ENCODE measurements around the gene RPS6KA5. TPM values are rescaled to one million over a fixed set of nuclear protein-coding genes. Genes with fewer than 3 reads are reported as not detected.
A peak's percentile ranks its signal among the peaks of the same experiment; 100 is the strongest.

Gene RPS6KA5
- total RNA-seq, 3 donors from 2014 or later = 4.8 to 19.2 (median 11.8) TPM

GRCh38 chr14:90805662-90806540 lies 254.5 kb downstream of the RPS6KA5 start:
- H3K4me1 ChIP-seq = no peaks in the 10 kb centered on the region
- H3K27me3 ChIP-seq = no peaks in the 10 kb centered on the region
- H3K36me3 ChIP-seq = no peaks in the 10 kb centered on the region
- DNase-seq (ENCODE audit: low spot score in 2 of 2) = no peak
- H3K9me3 ChIP-seq = no peaks in the 10 kb centered on the region
- H3K27ac ChIP-seq = no peak overlapping the region
- no peak overlapping the region for H3K4me3 ChIP-seq
- intact Hi-C loops (cut with DNase I; ENCODE audit: low total_unique reads) = no loop called here
- no peak for TF ChIP-seq CTCF (IDR thresholded peaks at IDR 0.05)
- no peak for TF ChIP-seq POLR2AphosphoS5 (IDR thresholded peaks at IDR 0.05)
- TF ChIP-seq POLR2A (IDR thresholded peaks at IDR 0.05) = no peak

- H3K9me3 ChIP-seq = no peaks in the 10 kb centered on the region
- no peaks in the 10 kb centered on the region for H3K27me3 ChIP-seq
- no peaks in the 10 kb centered on the region for H3K36me3 ChIP-seq
- H3K4me1 ChIP-seq = no peaks in the 10 kb centered on the region
- H3K27ac ChIP-seq = no peak overlapping the region
- intact Hi-C loops (cut with DNase I; ENCODE audit: low total_unique reads) = no loop called here
- DNase-seq (ENCODE audit: low spot score in 2 of 2) = no peak
- H3K4me3 ChIP-seq = no peak overlapping the region
- no peak for TF ChIP-seq POLR2AphosphoS5 (IDR thresholded peaks at IDR 0.05)
- no peak for TF ChIP-seq CTCF (IDR thresholded peaks at IDR 0.05)
- no peak for TF ChIP-seq POLR2A (IDR thresholded peaks at IDR 0.05)
Observed at GRCh38 chr14:90805084-90805391, 255.4 kb downstream of the RPS6KA5 start.

- no peak overlapping the region for H3K27ac ChIP-seq
Observed at GRCh38 chr14:90804292-90805083, 256.0 kb downstream of the RPS6KA5 start.

GRCh38 chr14:90803249-90803648 lies 257.2 kb downstream of the RPS6KA5 start:
- DNase-seq (ENCODE audit: low spot score in 2 of 2) = no peak
- Histone ChIP-seq H3K27ac (peak overlapping the region in 1 of 2 donors; percentile 77), H3K36me3 (no peaks in the 10 kb centered on the region), H3K4me3 (no peak overlapping the region), H3K9me3 (no peaks in the 10 kb centered on the region), H3K27me3 (no peaks in the 10 kb centered on the region), H3K4me1 (no peaks in the 10 kb centered on the region)
- TF ChIP-seq POLR2A (IDR thresholded peaks at IDR 0.05) = no peak
- no peak for TF ChIP-seq POLR2AphosphoS5 (IDR thresholded peaks at IDR 0.05)
- no peak for TF ChIP-seq CTCF (IDR thresholded peaks at IDR 0.05)
- intact Hi-C loops (cut with DNase I; ENCODE audit: low total_unique reads) = no loop called here

More at GRCh38 chr14:90804292-90805083, 256.0 kb downstream of the RPS6KA5 start:
- DNase-seq (ENCODE audit: low spot score in 2 of 2) = no peak
- Histone ChIP-seq H3K27me3 (no peaks in the 10 kb centered on the region), H3K36me3 (no peaks in the 10 kb centered on the region), H3K4me3 (no peak overlapping the region), H3K4me1 (no peaks in the 10 kb centered on the region), H3K9me3 (no peaks in the 10 kb centered on the region)
- intact Hi-C loops (cut with DNase I; ENCODE audit: low total_unique reads) = no loop called here
- TF ChIP-seq POLR2A (IDR thresholded peaks at IDR 0.05) (no peak), POLR2AphosphoS5 (IDR thresholded peaks at IDR 0.05) (no peak), CTCF (IDR thresholded peaks at IDR 0.05) (no peak)

- TF ChIP-seq POLR2A (IDR thresholded peaks at IDR 0.05) = no peak
- TF ChIP-seq POLR2AphosphoS5 (IDR thresholded peaks at IDR 0.05) = no peak
- TF ChIP-seq CTCF (IDR thresholded peaks at IDR 0.05) = no peak
- Histone ChIP-seq H3K36me3 (no peaks in the 10 kb centered on the region), H3K4me1 (no peaks in the 10 kb centered on the region), H3K4me3 (no peak overlapping the region), H3K27me3 (no peaks in the 10 kb centered on the region), H3K27ac (no peak overlapping the region), H3K9me3 (no peaks in the 10 kb centered on the region)
- intact Hi-C loops (cut with DNase I; ENCODE audit: low total_unique reads) = no loop called here
- no peak for DNase-seq (ENCODE audit: low spot score in 2 of 2)
Observed at GRCh38 chr14:90799420-90799819, 261.0 kb downstream of the RPS6KA5 start.

Measured in breast epithelium (tissue), 4 donors.